Lower leg skin (tissue), 3 donors: ENCODE measurements around the gene CCSER1.

Experiments
- POLR2A ChIP-seq, 2 donors: fragments of 450-650 bp; IDR thresholded peaks; one replicate each; pipeline ENCODE4 v1.6.1; 2016 to 2017; ENCODE audit warnings: antibody characterized with exemption in 2 of 2, mild to moderate bottlenecking in 1 of 2, moderate library complexity in 1 of 2
- TF ChIP-seq, protein P1 (sequence below), 3 donors: fragments of 450-650 bp; IDR thresholded peaks; one replicate each; pipeline ENCODE4 v1.5.1; 2016; ENCODE audit warnings: antibody characterized with exemption in 3 of 3, mild to moderate bottlenecking in 3 of 3, moderate library complexity in 2 of 3

- TF ChIP-seq, protein P1, sequence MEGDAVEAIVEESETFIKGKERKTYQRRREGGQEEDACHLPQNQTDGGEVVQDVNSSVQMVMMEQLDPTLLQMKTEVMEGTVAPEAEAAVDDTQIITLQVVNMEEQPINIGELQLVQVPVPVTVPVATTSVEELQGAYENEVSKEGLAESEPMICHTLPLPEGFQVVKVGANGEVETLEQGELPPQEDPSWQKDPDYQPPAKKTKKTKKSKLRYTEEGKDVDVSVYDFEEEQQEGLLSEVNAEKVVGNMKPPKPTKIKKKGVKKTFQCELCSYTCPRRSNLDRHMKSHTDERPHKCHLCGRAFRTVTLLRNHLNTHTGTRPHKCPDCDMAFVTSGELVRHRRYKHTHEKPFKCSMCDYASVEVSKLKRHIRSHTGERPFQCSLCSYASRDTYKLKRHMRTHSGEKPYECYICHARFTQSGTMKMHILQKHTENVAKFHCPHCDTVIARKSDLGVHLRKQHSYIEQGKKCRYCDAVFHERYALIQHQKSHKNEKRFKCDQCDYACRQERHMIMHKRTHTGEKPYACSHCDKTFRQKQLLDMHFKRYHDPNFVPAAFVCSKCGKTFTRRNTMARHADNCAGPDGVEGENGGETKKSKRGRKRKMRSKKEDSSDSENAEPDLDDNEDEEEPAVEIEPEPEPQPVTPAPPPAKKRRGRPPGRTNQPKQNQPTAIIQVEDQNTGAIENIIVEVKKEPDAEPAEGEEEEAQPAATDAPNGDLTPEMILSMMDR (IDR thresholded peaks at IDR 0.05): no peak
- TF ChIP-seq POLR2A (IDR thresholded peaks at IDR 0.05): no peak
These were observed 603.6 kb downstream of the CCSER1 start for GRCh38 chr4:90730752-90731151.
